Heart left ventricle (tissue), 16 donors: Measurements from ENCODE around the gene ZDHHC16. TPM values are rescaled to one million over a fixed set of nuclear protein-coding genes. Genes with fewer than 3 reads are reported as not detected.

Experiments used
- ATAC-seq, 4 donors: fragments of 200-7000 bp; cut with Tn5 transposase; one replicate each; pipeline ENCODE4 v1.9.1; 2020 to 2022; ENCODE audit warnings: moderate library complexity in 4 of 4, mild to moderate bottlenecking in 3 of 4, moderate number of reproducible peaks in 1 of 4
- DNase-seq, 5 donors: peaks; one replicate each; pipeline ENCODE4 v3.0.0-alpha.2; 2020
- H3K27ac ChIP-seq, 12 donors: fragments of 200-600 bp; sonication (generic) in 4 of 12; one replicate each; pipeline versions ENCODE4 v1.5.0 to v1.8.0; 2016 to 2022; ENCODE audit warnings: mild to moderate bottlenecking in 2 of 12
- H3K27me3 ChIP-seq, 9 donors: fragments of 200-600 bp; sonication (generic) in 2 of 9; one replicate each; pipeline versions ENCODE4 v1.5.1 to v1.8.0; 2016 to 2022; ENCODE audit warnings: mild to moderate bottlenecking in 3 of 9
- H3K36me3 ChIP-seq, 9 donors: fragments of 200-600 bp; sonication (generic) in 2 of 9; one replicate each; pipeline versions ENCODE4 v1.5.0 to v1.8.0; 2018 to 2022; ENCODE audit warnings: mild to moderate bottlenecking in 2 of 9
- H3K4me1 ChIP-seq, 12 donors: fragments of 200-600 bp; sonication (generic) in 4 of 12; one replicate each; pipeline versions ENCODE4 v1.5.0 to v1.8.0; 2016 to 2022; ENCODE audit warnings: mild to moderate bottlenecking in 3 of 12
- H3K4me3 ChIP-seq, 12 donors: fragments of 200-600 bp; sonication (generic) in 4 of 12; one replicate each; pipeline versions ENCODE4 v1.5.0 to v1.8.0; 2017 to 2022; ENCODE audit warnings: mild to moderate bottlenecking in 9 of 12, moderate library complexity in 4 of 12
- H3K9me3 ChIP-seq, 12 donors: fragments of 200-600 bp; sonication (generic) in 4 of 12; one replicate each; pipeline versions ENCODE4 v1.5.0 to v1.8.0; 2016 to 2022; ENCODE audit warnings: mild to moderate bottlenecking in 1 of 12
- CTCF ChIP-seq, 12 donors: fragments of 200-600 bp; sonication (generic) in 4 of 12; IDR thresholded peaks; one replicate each; pipeline versions ENCODE4 v1.5.0 to v1.8.0; 2018 to 2022; ENCODE audit warnings: antibody characterized with exemption in 12 of 12, mild to moderate bottlenecking in 5 of 12
- POLR2A ChIP-seq, 2 donors: fragments of 450-650 bp; IDR thresholded peaks; one replicate each; pipeline ENCODE4 v1.6.1; 2017; ENCODE audit warnings: antibody characterized with exemption in 2 of 2, mild to moderate bottlenecking in 2 of 2, moderate library complexity in 2 of 2
- WGBS, 4 donors: extraction: QIAGEN DNeasy Blood & Tissue Kit in 2 of 4; methylation state at CpG; one replicate each; pipeline versions ENCODE4 v1.1.5 to v1.1.7; 2013 to 2018; 5-methylcytosine and 5-hydroxymethylcytosine counted together
- intact Hi-C, 10 donors: fragments of 100-400 bp; cut with DNase I; formaldehyde crosslinking; loops; one replicate each; pipeline versions ENCODE4 v1.11.1 to v1.14.2; 2022
- polyA plus RNA-seq, 2 donors: library from polyadenylated mRNA; stranded (reverse); fragments of 200-250 nt; gene quantifications; one replicate each; pipeline ENCODE4 v1.2.3, GENCODE V29; 2013
- total RNA-seq, 9 donors: library from RNA; depleted of rRNA in 2 of 9; stranded (reverse); fragments of >200 nt in 2 of 9; fragmentation: NEBNext Ultra II Directional in 3 of 9; extraction: Animal tissue kit (Norgen Biotek cat#: 25700) in 3 of 9; gene quantifications; one replicate each; pipeline versions ENCODE4 v1.1.0 to v1.2.4, GENCODE V29; 2016 to 2023
- donor health status: ischemic (EF 13 %, LVEDD 7.1; RV severe dilation, severe dysfunction).
- donor health status: healthy with polysubstance abuse.
- donor health status: DM: no; HTN: yes; CAD: no.
- donor health status: DM: no; HTN: no; CAD: no.
- donor health status: ischemic (EF 25% LVEDD 6.9; RV normal size, moderate dysfunction).
- donor health status: ischemic (EF 25% LVEDD 5.7; RV mildly dilated, moderate dysfunction).
- donor health status: healthy.
- donor health status: DM: yes; HTN: yes; CAD: no.
- donor health status: ischemic (EF 35%, LVEDD 5.7; RV mildly dilated, moderate dysfunction).
- donor health status: nonischemic (EF 11% LVEDD 7.7; RV severe dilation, severe dysfunction).
- donor health status: DM: yes; HTN: yes; CAD: no.
- donor health status: PGD.
- donor health status: ischemic (EF 29% LVEDD 5.4; RV normal size, mild dysfunction).
- donor health status: nonischemic (EF 23%, LVEDD 6.1; RV moderate dilation, normal function).

ZDHHC16 gene
- total and polyA plus RNA-seq, 11 donors = 16.2 to 59.5 (median 25.2) TPM

DNA sequence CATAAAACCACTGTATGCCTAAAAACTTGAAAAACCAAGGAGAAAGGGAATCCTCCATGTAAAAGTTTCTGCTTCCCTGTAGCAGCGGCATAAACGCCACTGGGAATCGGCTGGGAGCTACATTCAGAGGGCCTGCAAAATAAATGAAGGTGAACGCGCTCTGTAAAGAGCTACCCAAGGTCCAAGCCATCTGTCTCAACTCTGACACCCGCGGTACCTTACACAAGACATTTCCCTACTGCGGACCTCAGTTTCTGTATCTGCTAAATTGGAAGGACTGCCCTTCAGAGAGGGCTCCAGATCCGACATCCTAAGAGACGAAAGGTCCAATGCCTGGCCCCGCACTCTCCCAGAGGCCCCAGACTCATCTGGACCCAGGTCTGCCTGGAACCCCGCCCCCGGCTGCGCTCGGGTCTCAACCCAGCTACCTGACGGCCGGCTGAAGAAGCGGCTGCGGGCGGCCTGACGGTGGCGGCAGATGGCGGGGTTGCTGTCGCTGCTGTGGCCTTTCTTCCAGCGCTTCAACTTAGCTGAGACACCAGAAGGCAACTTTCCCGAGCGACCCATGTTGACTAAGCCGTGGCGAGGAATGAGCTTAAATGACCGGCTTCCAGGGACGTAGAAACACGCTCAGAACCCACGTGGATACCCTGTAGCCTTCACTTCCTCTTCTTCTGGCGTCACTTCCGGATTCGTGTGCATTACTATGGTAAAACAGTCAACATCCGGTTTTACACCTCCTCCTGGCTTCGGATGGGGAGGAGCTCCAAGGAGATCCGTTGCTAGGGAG lies 45.1 kb upstream of the ZDHHC16 start, which contains the start of gene RRP12:
TSS of gene RRP12 (minus strand) at position 676 of the 790 bp plus-strand sequence. CDS start at position 567, 109 bp downstream.
- TF ChIP-seq CTCF (IDR thresholded peaks at IDR 0.05) = peak in 2 of 12 donors; percentile 18 to 30
- TF ChIP-seq POLR2A (IDR thresholded peaks at IDR 0.05) = no peak
- no peaks in the 10 kb centered on the region for H3K9me3 ChIP-seq
- intact Hi-C loops = loop anchor here in 4 of 10 donors (5.0 to 10.0 kb wide), 4 partner anchors 64 to 334 kb away; partner anchors contain the start of gene ZFYVE27 (in 1 of the 4)
- peak; percentile 90 to 98 (median 97) for ATAC-seq
- H3K27ac ChIP-seq = peak within 1 kb of the TSS; percentile 29 to 86 (median 75)
- H3K36me3 ChIP-seq = peaks cover 0 to 27% (median 16%) of the 10 kb centered on the region in 9 donors
- peak; percentile 71 to 92 (median 91) for DNase-seq
- peak within 1 kb of the TSS; percentile 55 to 93 (median 78) for H3K4me3 ChIP-seq
- H3K27me3 ChIP-seq = no peaks in the 10 kb centered on the region
- 1 to 2% (median 1%) methylated on average over 22 to 39 of the region's 39 CpGs for WGBS, 4 donors
- H3K4me1 ChIP-seq = peaks cover 0 to 20% (median 11%) of the 10 kb centered on the region in 12 donors

DNA sequence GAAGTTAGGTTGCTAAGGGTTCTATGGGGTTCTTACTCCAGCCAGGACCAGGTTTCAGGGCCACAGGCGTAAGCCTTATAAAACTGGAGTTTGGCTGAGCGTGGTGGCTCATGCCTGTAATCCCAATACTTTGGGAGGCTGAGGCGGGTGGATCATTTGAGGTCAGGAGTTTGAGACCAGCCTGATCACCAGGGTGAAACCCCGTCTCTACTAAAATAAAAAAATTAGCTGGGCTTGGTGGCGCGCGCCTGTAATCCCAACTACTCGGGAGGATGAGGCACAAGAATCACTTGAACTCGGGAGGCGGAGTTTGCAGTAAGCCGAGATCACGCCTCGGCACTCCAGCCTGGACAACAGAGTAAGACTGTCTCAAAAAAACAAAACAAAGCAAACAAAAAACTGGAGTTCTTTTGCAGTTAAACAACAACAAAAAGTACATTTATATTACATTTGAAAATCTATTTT lies 44.5 kb upstream of the ZDHHC16 start:
- H3K4me3 ChIP-seq = peak overlapping the region; percentile 55 to 93 (median 78)
- intact Hi-C loops = loop anchor here in 4 of 10 donors (5.0 to 10.0 kb wide), 4 partner anchors 64 to 333 kb away; partner anchors contain the start of gene ZFYVE27 (in 1 of the 4)
- no peaks in the 10 kb centered on the region for H3K9me3 ChIP-seq
- peak overlapping the region in 11 of 12 donors; percentile 31 to 86 (median 71) for H3K27ac ChIP-seq
- peaks cover 0 to 23% (median 11%) of the 10 kb centered on the region in 12 donors for H3K4me1 ChIP-seq
- 66 to 74% (median 70%) methylated on average over 13 of the region's 13 CpGs for WGBS, 4 donors
- H3K27me3 ChIP-seq = no peaks in the 10 kb centered on the region
- H3K36me3 ChIP-seq = peaks cover 0 to 20% (median 9%) of the 10 kb centered on the region in 9 donors
- peak in 1 of 2 donors; percentile 6 for TF ChIP-seq POLR2A (IDR thresholded peaks at IDR 0.05)
- no peak for TF ChIP-seq CTCF (IDR thresholded peaks at IDR 0.05)
- ATAC-seq (no peak), DNase-seq (no peak)

- intact Hi-C loops = loop anchor here in 4 of 10 donors (5.0 to 10.0 kb wide), 4 partner anchors 67 to 331 kb away; partner anchors contain the start of gene ZFYVE27 (in 1 of the 4)
- no peak for ATAC-seq
- H3K4me1 ChIP-seq = peaks cover 0 to 48% (median 18%) of the 10 kb centered on the region in 12 donors
Measured at GRCh38 chr10:97404044-97404443, 41.9 kb upstream of the ZDHHC16 start.

More at GRCh38 chr10:97404044-97404443, 41.9 kb upstream of the ZDHHC16 start:
- DNase-seq = no peak
- H3K36me3 ChIP-seq = peaks cover 0 to 3% (median 0%) of the 10 kb centered on the region in 9 donors
- TF ChIP-seq POLR2A (IDR thresholded peaks at IDR 0.05) = no peak
- TF ChIP-seq CTCF (IDR thresholded peaks at IDR 0.05) = no peak
- no peaks in the 10 kb centered on the region for H3K27me3 ChIP-seq
- no peaks in the 10 kb centered on the region for H3K9me3 ChIP-seq
- no peak overlapping the region for H3K27ac ChIP-seq
- H3K4me3 ChIP-seq = no peak overlapping the region
